ENCODE data around the gene OR8A1. TPM values are rescaled to one million over a fixed set of nuclear protein-coding genes. Genes with fewer than 3 reads are reported as not detected.

The OR8A1 gene
- polyA plus RNA-seq: not detected
- long read RNA-seq, donor 1: 0 reads
- long read RNA-seq, donor 2: 0 reads
- long read RNA-seq, donor 3: 0 reads
- long read RNA-seq, donor 4: 0 reads
- long read RNA-seq, donor 5: 0 reads
- long read RNA-seq, donor 6: 0 reads
- long read RNA-seq, donor 7: 0 reads
- long read RNA-seq, donor 8: 0 reads
- long read RNA-seq, donor 9: 0 reads
- long read RNA-seq, donor 10: 0 reads

GRCh38 chr11:124569697-124570096 lies at the start of gene OR8A1:
TSS of gene OR8A1 (plus strand) at chr11:124569997. CDS start at chr11:124570120, 123 bp downstream.
- no peak for FAIRE-seq
- Histone ChIP-seq H3K27ac (ENCODE audit: low read depth in 1 of 3, low read length in 2 of 3) (no peak within 1 kb of the TSS), H3K4me3 (ENCODE audit: low read depth in 1 of 3, low read length in 3 of 3) (no peak within 1 kb of the TSS), H3K27me3 (ENCODE audit: control insufficient read depth in 3 of 3, insufficient read depth in 3 of 3, low read length in 3 of 3) (no peaks in the 10 kb centered on the region), H3K9me3 (ENCODE audit: control insufficient read depth in 2 of 2, insufficient read depth in 1 of 2, low read depth in 1 of 2, low read length in 1 of 2) (no peaks in the 10 kb centered on the region), H3K4me1 (ENCODE audit: control insufficient read depth in 3 of 3, insufficient read depth in 2 of 3, low read depth in 1 of 3, low read length in 2 of 3) (no peaks in the 10 kb centered on the region), H3K36me3 (ENCODE audit: control insufficient read depth in 3 of 3, insufficient read depth in 2 of 3, low read depth in 1 of 3, low read length in 3 of 3) (no peaks in the 10 kb centered on the region)
- no peak for DNase-seq
- 47 to 63% (median 57%) methylated on average over 4 of the region's 4 CpGs for WGBS, 3 donors

GRCh38 chr11:124520550-124520854 lies 49.3 kb upstream of the OR8A1 start:
- Histone ChIP-seq H3K4me3 (ENCODE audit: low read depth in 1 of 3, low read length in 3 of 3) (no peak overlapping the region), H3K4me1 (ENCODE audit: control insufficient read depth in 3 of 3, insufficient read depth in 2 of 3, low read depth in 1 of 3, low read length in 2 of 3) (no peaks in the 10 kb centered on the region), H3K27ac (ENCODE audit: low read depth in 1 of 3, low read length in 2 of 3) (no peak overlapping the region), H3K36me3 (ENCODE audit: control insufficient read depth in 3 of 3, insufficient read depth in 2 of 3, low read depth in 1 of 3, low read length in 3 of 3) (no peaks in the 10 kb centered on the region), H3K27me3 (ENCODE audit: control insufficient read depth in 3 of 3, insufficient read depth in 3 of 3, low read length in 3 of 3) (no peaks in the 10 kb centered on the region), H3K9me3 (ENCODE audit: control insufficient read depth in 2 of 2, insufficient read depth in 1 of 2, low read depth in 1 of 2, low read length in 1 of 2) (no peaks in the 10 kb centered on the region)
- no peak for FAIRE-seq
- no peak for DNase-seq
- WGBS, 3 donors: 49 to 73% (median 50%) methylated on average over 1 of the region's 1 CpG

GRCh38 chr11:124533626-124534025 lies 36.2 kb upstream of the OR8A1 start:
- FAIRE-seq (no peak), DNase-seq (no peak)
- Histone ChIP-seq H3K9me3 (ENCODE audit: control insufficient read depth in 2 of 2, insufficient read depth in 1 of 2, low read depth in 1 of 2, low read length in 1 of 2) (no peaks in the 10 kb centered on the region), H3K36me3 (ENCODE audit: control insufficient read depth in 3 of 3, insufficient read depth in 2 of 3, low read depth in 1 of 3, low read length in 3 of 3) (no peaks in the 10 kb centered on the region), H3K4me3 (ENCODE audit: low read depth in 1 of 3, low read length in 3 of 3) (no peak overlapping the region), H3K27ac (ENCODE audit: low read depth in 1 of 3, low read length in 2 of 3) (no peak overlapping the region), H3K4me1 (ENCODE audit: control insufficient read depth in 3 of 3, insufficient read depth in 2 of 3, low read depth in 1 of 3, low read length in 2 of 3) (no peaks in the 10 kb centered on the region), H3K27me3 (ENCODE audit: control insufficient read depth in 3 of 3, insufficient read depth in 3 of 3, low read length in 3 of 3) (no peaks in the 10 kb centered on the region)
- WGBS, 3 donors: 46 to 52% (median 50%) methylated on average over 2 of the region's 2 CpGs

- WGBS, 3 donors: 48 to 70% (median 52%) methylated on average over 2 of the region's 2 CpGs
- H3K36me3 ChIP-seq (ENCODE audit: control insufficient read depth in 3 of 3, insufficient read depth in 2 of 3, low read depth in 1 of 3, low read length in 3 of 3): no peaks in the 10 kb centered on the region
- no peak overlapping the region for H3K4me3 ChIP-seq (ENCODE audit: low read depth in 1 of 3, low read length in 3 of 3)
- no peaks in the 10 kb centered on the region for H3K9me3 ChIP-seq (ENCODE audit: control insufficient read depth in 2 of 2, insufficient read depth in 1 of 2, low read depth in 1 of 2, low read length in 1 of 2)
- no peaks in the 10 kb centered on the region for H3K27me3 ChIP-seq (ENCODE audit: control insufficient read depth in 3 of 3, insufficient read depth in 3 of 3, low read length in 3 of 3)
- DNase-seq (no peak), FAIRE-seq (no peak)
- no peak overlapping the region for H3K27ac ChIP-seq (ENCODE audit: low read depth in 1 of 3, low read length in 2 of 3)
- no peaks in the 10 kb centered on the region for H3K4me1 ChIP-seq (ENCODE audit: control insufficient read depth in 3 of 3, insufficient read depth in 2 of 3, low read depth in 1 of 3, low read length in 2 of 3)
Observed at GRCh38 chr11:124534051-124534450, 35.7 kb upstream of the OR8A1 start.

GRCh38 chr11:124535552-124536232 lies 34.1 kb upstream of the OR8A1 start:
- H3K9me3 ChIP-seq (ENCODE audit: control insufficient read depth in 2 of 2, insufficient read depth in 1 of 2, low read depth in 1 of 2, low read length in 1 of 2): no peaks in the 10 kb centered on the region
- H3K36me3 ChIP-seq (ENCODE audit: control insufficient read depth in 3 of 3, insufficient read depth in 2 of 3, low read depth in 1 of 3, low read length in 3 of 3): no peaks in the 10 kb centered on the region
- H3K4me1 ChIP-seq (ENCODE audit: control insufficient read depth in 3 of 3, insufficient read depth in 2 of 3, low read depth in 1 of 3, low read length in 2 of 3): no peaks in the 10 kb centered on the region
- H3K27me3 ChIP-seq (ENCODE audit: control insufficient read depth in 3 of 3, insufficient read depth in 3 of 3, low read length in 3 of 3): no peaks in the 10 kb centered on the region
- no peak overlapping the region for H3K27ac ChIP-seq (ENCODE audit: low read depth in 1 of 3, low read length in 2 of 3)
- WGBS, 3 donors: 66 to 80% (median 74%) methylated on average over 8 of the region's 8 CpGs
- no peak overlapping the region for H3K4me3 ChIP-seq (ENCODE audit: low read depth in 1 of 3, low read length in 3 of 3)
- FAIRE-seq (no peak), DNase-seq (no peak)

GRCh38 chr11:124536520-124536919 lies 33.3 kb upstream of the OR8A1 start:
- Histone ChIP-seq H3K27ac (ENCODE audit: low read depth in 1 of 3, low read length in 2 of 3) (no peak overlapping the region), H3K4me3 (ENCODE audit: low read depth in 1 of 3, low read length in 3 of 3) (no peak overlapping the region), H3K27me3 (ENCODE audit: control insufficient read depth in 3 of 3, insufficient read depth in 3 of 3, low read length in 3 of 3) (no peaks in the 10 kb centered on the region), H3K36me3 (ENCODE audit: control insufficient read depth in 3 of 3, insufficient read depth in 2 of 3, low read depth in 1 of 3, low read length in 3 of 3) (no peaks in the 10 kb centered on the region), H3K4me1 (ENCODE audit: control insufficient read depth in 3 of 3, insufficient read depth in 2 of 3, low read depth in 1 of 3, low read length in 2 of 3) (no peaks in the 10 kb centered on the region), H3K9me3 (ENCODE audit: control insufficient read depth in 2 of 2, insufficient read depth in 1 of 2, low read depth in 1 of 2, low read length in 1 of 2) (no peaks in the 10 kb centered on the region)
- DNase-seq: peak; percentile 1 to 5
- no peak for FAIRE-seq
- WGBS, 3 donors: 39 to 49% (median 42%) methylated on average over 6 of the region's 6 CpGs

GRCh38 chr11:124538019-124538418 lies 31.8 kb upstream of the OR8A1 start:
- DNase-seq (peak in 1 of 2 donors; percentile 13), FAIRE-seq (no peak)
- Histone ChIP-seq H3K27ac (ENCODE audit: low read depth in 1 of 3, low read length in 2 of 3) (no peak overlapping the region), H3K4me3 (ENCODE audit: low read depth in 1 of 3, low read length in 3 of 3) (no peak overlapping the region), H3K36me3 (ENCODE audit: control insufficient read depth in 3 of 3, insufficient read depth in 2 of 3, low read depth in 1 of 3, low read length in 3 of 3) (no peaks in the 10 kb centered on the region), H3K9me3 (ENCODE audit: control insufficient read depth in 2 of 2, insufficient read depth in 1 of 2, low read depth in 1 of 2, low read length in 1 of 2) (no peaks in the 10 kb centered on the region), H3K4me1 (ENCODE audit: control insufficient read depth in 3 of 3, insufficient read depth in 2 of 3, low read depth in 1 of 3, low read length in 2 of 3) (no peaks in the 10 kb centered on the region), H3K27me3 (ENCODE audit: control insufficient read depth in 3 of 3, insufficient read depth in 3 of 3, low read length in 3 of 3) (no peaks in the 10 kb centered on the region)
- WGBS, 3 donors: 53 to 71% (median 70%) methylated on average over 1 of the region's 1 CpG

- DNase-seq (no peak), FAIRE-seq (no peak)
- Histone ChIP-seq H3K9me3 (ENCODE audit: control insufficient read depth in 2 of 2, insufficient read depth in 1 of 2, low read depth in 1 of 2, low read length in 1 of 2) (no peaks in the 10 kb centered on the region), H3K27me3 (ENCODE audit: control insufficient read depth in 3 of 3, insufficient read depth in 3 of 3, low read length in 3 of 3) (no peaks in the 10 kb centered on the region), H3K4me3 (ENCODE audit: low read depth in 1 of 3, low read length in 3 of 3) (no peak overlapping the region), H3K27ac (ENCODE audit: low read depth in 1 of 3, low read length in 2 of 3) (no peak overlapping the region), H3K36me3 (ENCODE audit: control insufficient read depth in 3 of 3, insufficient read depth in 2 of 3, low read depth in 1 of 3, low read length in 3 of 3) (no peaks in the 10 kb centered on the region), H3K4me1 (ENCODE audit: control insufficient read depth in 3 of 3, insufficient read depth in 2 of 3, low read depth in 1 of 3, low read length in 2 of 3) (no peaks in the 10 kb centered on the region)
- 75 to 79% (median 78%) methylated on average over 6 of the region's 6 CpGs for WGBS, 3 donors
Observed at GRCh38 chr11:124541204-124541603, 28.6 kb upstream of the OR8A1 start.

- H3K9me3 ChIP-seq (ENCODE audit: control insufficient read depth in 2 of 2, insufficient read depth in 1 of 2, low read depth in 1 of 2, low read length in 1 of 2): no peaks in the 10 kb centered on the region
- no peak for FAIRE-seq
- no peak for DNase-seq
- H3K4me1 ChIP-seq (ENCODE audit: control insufficient read depth in 3 of 3, insufficient read depth in 2 of 3, low read depth in 1 of 3, low read length in 2 of 3): no peaks in the 10 kb centered on the region
- WGBS, 3 donors: 77 to 89% (median 80%) methylated on average over 6 of the region's 6 CpGs
- no peaks in the 10 kb centered on the region for H3K36me3 ChIP-seq (ENCODE audit: control insufficient read depth in 3 of 3, insufficient read depth in 2 of 3, low read depth in 1 of 3, low read length in 3 of 3)
- H3K4me3 ChIP-seq (ENCODE audit: low read depth in 1 of 3, low read length in 3 of 3): no peak overlapping the region
- H3K27ac ChIP-seq (ENCODE audit: low read depth in 1 of 3, low read length in 2 of 3): no peak overlapping the region
- no peaks in the 10 kb centered on the region for H3K27me3 ChIP-seq (ENCODE audit: control insufficient read depth in 3 of 3, insufficient read depth in 3 of 3, low read length in 3 of 3)
Observed at GRCh38 chr11:124543145-124543544, 26.7 kb upstream of the OR8A1 start.
